LHCN-M2 (cell line): ENCODE measurements around the gene OR7A5. TPM values are rescaled to one million over a fixed set of nuclear protein-coding genes. Genes with fewer than 3 reads are reported as not detected.
"Not testable (repeated sequence)": the region's sequence is repeated elsewhere in the genome, so short reads cannot be mapped to it uniquely, and the experiment has no call there.

Source experiments
- DNase-seq: peaks from one replicate; pipeline ENCODE4 v3.0.0-alpha.2; 2012; ENCODE audit warnings: low read depth
- total RNA-seq: library from RNA; depleted of rRNA; stranded (reverse); fragments of >200 nt; gene quantifications from 2 replicates; pipeline ENCODE4 v1.2.3, GENCODE V29; 2014; rRNA removed

OR7A5 gene
- total RNA-seq, 1 experiment from 2014 or later = 0.34 TPM

- DNase-seq = peak; percentile 95
These were observed 49.7 kb downstream of the OR7A5 start for GRCh38 chr19:14785102-14785793.

- DNase-seq = peak; percentile 75
These were observed 50.3 kb downstream of the OR7A5 start for GRCh38 chr19:14784730-14785101.

- not testable (repeated sequence) for DNase-seq
These were observed 51.5 kb downstream of the OR7A5 start for GRCh38 chr19:14783410-14783998.

GRCh38 chr19:14782626-14783409 is 52.2 kb downstream of the OR7A5 start:
- no peak for DNase-seq

- DNase-seq = not testable (repeated sequence)
These were observed 53.1 kb downstream of the OR7A5 start for GRCh38 chr19:14781713-14782536.

- not testable (repeated sequence) for DNase-seq
These were observed 54.3 kb downstream of the OR7A5 start for GRCh38 chr19:14780622-14781225.

GRCh38 chr19:14779151-14779550 is 55.8 kb downstream of the OR7A5 start:
- no peak for DNase-seq

- DNase-seq = not testable (repeated sequence)
These were observed 56.7 kb downstream of the OR7A5 start, which contains the start of gene ADGRE2 for GRCh38 chr19:14778110-14778845. Gene ADGRE2 (minus strand): TSS chr19:14778560. CDS start chr19:14776756, 1,804 bp downstream.

GRCh38 chr19:14777645-14778044 is 57.3 kb downstream of the OR7A5 start:
- not testable (repeated sequence) for DNase-seq

Other genes with a start within 250 kb of the OR7A5 start
- gene ADGRE3, start 160.3 kb downstream of the OR7A5 start, total RNA-seq = not detected in 2 replicates
- 12.9 and 16.9 TPM in 2 replicates for gene ZNF333, start 145.1 kb downstream of the OR7A5 start, total RNA-seq
- 2.4 and 2.8 TPM in 2 replicates for gene ADGRE2, start 56.6 kb downstream of the OR7A5 start, total RNA-seq
- gene OR7C1, start within 50 bp of the OR7A5 start, total RNA-seq = 0.06 and 0.23 TPM in 2 replicates
- gene OR7A10, start 13.7 kb upstream of the OR7A5 start, total RNA-seq = not detected in 2 replicates
- gene OR7A17, start 50.9 kb upstream of the OR7A5 start, total RNA-seq = not detected in 2 replicates
- gene OR7C2, start 106.3 kb upstream of the OR7A5 start, total RNA-seq = not detected in 2 replicates
- gene SLC1A6, start 144.7 kb upstream of the OR7A5 start, total RNA-seq = not detected in 2 replicates
- gene CASP14, start 214.3 kb upstream of the OR7A5 start, total RNA-seq = not detected in 2 replicates
- not detected in 2 replicates for gene OR1I1, start 247.0 kb upstream of the OR7A5 start, total RNA-seq